ENCODE measurements around the gene KISS1R.

- no peak for TF ChIP-seq CTCF (IDR thresholded peaks at IDR 0.05)
- TF ChIP-seq POLR2A (IDR thresholded peaks at IDR 0.05): no peak
Observed at GRCh38 chr19:945401-946252, 28.5 kb downstream of the KISS1R start.
